Cortex of kidney (tissue), 1 donor: ENCODE measurements around the gene ANKRD44.

Experiments
- DNase-seq: peaks from one replicate; lab custom pipeline; 2025; lab: John Stamatoyannopoulos, UW

Gene ANKRD44

GRCh38 chr2:196987649-196988364 is 322.8 kb downstream of the ANKRD44 start:
- DNase-seq: no peak

DNA sequence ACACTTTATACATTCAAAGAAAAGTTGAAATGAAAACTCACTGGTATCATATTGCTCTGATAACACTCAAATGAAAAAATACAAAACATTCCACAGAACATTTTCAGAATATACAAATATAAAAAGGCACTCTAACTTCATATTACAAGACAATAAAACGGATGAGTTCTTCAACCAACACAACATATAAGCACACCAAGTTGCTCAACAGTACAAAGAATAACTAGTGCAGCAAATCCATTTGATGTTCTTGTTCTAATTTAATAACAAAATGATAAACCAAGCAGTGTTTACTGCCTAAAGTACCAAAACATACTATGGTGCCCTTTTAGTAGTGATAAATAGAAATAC is 323.3 kb downstream of the ANKRD44 start:
- DNase-seq: no peak

DNA sequence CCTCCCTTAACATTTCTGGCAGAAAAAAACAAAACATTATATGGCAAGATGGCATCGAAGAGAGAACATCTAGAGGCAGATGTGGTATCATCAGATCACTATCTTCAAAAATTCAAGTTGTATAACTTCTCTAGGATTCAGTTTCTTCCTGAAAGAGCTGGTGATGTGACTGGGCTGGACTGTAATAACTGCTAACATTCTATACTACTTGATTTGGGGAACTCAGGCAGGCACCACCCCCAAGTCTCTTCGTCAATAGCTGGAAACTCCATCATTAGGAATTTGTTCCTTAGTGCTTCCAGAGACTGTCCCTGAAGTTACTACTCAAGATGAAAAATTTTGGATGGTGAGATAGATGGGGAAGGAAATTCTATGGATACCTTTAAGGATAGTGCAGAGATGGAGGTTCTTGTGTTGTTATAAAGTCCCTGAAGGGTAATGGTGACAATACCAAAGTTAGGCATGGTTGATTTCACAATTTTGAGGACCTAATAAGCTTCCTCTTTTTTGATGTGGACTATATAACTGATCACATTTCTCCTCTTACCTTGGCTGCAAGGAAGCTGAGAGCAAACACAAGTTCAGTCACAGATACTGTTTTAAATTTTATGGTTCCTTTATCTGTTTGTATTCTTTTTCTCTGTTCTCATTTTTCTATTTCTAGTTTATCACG is 324.9 kb downstream of the ANKRD44 start:
- DNase-seq: no peak

- DNase-seq: no peak
These were observed 325.7 kb downstream of the ANKRD44 start for GRCh38 chr2:196984903-196985302.

DNA sequence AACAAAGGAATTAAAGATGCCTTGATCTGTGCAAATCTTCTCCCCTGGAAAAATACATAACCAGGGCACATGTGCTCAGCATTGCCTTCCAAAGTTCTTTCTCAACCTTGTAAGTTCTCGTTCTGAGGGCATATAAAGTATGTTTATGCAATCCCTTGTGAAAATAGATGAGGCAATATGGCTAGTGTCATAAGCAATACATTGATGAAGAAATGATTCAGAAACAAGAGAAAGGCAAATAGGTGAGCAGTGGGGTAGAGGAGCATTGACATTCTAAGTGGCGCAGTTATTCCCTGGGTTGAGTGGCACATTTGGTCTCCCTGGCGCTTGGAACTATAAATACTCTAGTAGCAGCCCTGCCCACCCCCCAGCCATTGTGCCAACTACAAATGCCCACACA is 326.6 kb downstream of the ANKRD44 start:
- DNase-seq: no peak

GRCh38 chr2:196980473-196980872 is 330.1 kb downstream of the ANKRD44 start:
- DNase-seq: no peak

- no peak for DNase-seq
These were observed 330.6 kb downstream of the ANKRD44 start for GRCh38 chr2:196980001-196980400.

- DNase-seq: no peak
These were observed 333.1 kb downstream of the ANKRD44 start for GRCh38 chr2:196977507-196977906.

DNA sequence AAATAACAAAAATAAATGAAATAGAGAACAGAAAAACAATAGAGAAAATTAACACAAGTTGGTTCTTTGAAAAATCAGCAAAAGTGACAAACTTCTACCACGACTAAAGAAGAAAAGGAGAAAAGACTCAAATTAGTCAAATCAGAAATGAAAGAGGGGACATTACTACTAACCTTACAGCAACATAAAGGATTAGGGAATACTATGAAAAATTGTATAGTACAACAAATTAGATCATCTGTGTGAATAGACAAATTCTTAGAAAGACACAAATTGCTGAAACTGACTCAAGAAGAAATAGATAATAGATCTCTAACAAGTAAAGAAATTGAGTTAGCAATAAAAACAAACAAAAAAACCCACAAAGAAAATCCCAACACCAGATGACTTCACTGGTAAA is 335.6 kb downstream of the ANKRD44 start:
- no peak for DNase-seq

GRCh38 chr2:196971574-196972279 is 338.9 kb downstream of the ANKRD44 start:
- no peak for DNase-seq

GRCh38 chr2:196970099-196970498 is 340.5 kb downstream of the ANKRD44 start:
- no peak for DNase-seq

DNA sequence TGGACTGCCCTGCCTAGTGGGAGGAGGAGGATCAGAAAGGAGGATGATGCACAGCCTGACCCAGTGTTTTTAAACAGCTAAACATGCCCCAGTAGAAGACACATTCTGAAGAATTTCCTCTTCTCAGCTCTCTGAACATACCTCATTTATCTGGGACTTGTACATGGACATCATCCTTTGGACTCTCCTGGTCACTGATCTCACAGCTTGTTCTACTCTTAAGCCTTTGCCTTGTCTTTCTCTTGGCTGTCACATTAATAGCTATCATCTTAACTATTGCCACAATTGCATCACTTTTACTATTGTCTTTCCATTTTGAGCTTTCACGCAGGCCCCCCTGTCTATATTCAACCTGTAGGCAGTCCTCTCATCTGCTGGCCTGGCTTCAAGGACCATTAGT is 342.1 kb downstream of the ANKRD44 start:
- DNase-seq: no peak

DNA sequence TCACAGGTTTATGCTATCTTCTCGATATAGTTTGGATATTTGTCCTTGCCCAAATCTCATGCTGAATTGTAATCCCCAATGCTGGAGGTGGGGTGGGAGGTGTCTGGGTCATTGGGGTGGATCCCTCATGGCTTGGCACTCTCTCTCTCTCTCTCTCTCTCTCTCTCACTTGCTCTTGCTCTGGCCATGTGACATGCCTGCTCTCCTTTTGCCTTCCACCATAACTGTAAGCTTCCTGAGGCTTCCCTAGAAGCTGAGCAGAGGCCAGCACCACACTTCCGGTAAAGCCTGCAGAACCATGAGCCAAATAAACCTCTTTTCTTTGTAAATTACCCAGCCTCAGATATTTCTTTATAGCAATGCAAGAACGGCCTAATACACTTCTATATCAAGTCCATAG is 342.8 kb downstream of the ANKRD44 start:
- no peak for DNase-seq

GRCh38 chr2:196967116-196967515 is 343.5 kb downstream of the ANKRD44 start:
- no peak for DNase-seq

- no peak for DNase-seq
These were observed 344.5 kb downstream of the ANKRD44 start for GRCh38 chr2:196966061-196966460.

GRCh38 chr2:196965651-196966050 is 344.9 kb downstream of the ANKRD44 start:
- no peak for DNase-seq

GRCh38 chr2:196963961-196964360 is 346.6 kb downstream of the ANKRD44 start:
- no peak for DNase-seq

DNA sequence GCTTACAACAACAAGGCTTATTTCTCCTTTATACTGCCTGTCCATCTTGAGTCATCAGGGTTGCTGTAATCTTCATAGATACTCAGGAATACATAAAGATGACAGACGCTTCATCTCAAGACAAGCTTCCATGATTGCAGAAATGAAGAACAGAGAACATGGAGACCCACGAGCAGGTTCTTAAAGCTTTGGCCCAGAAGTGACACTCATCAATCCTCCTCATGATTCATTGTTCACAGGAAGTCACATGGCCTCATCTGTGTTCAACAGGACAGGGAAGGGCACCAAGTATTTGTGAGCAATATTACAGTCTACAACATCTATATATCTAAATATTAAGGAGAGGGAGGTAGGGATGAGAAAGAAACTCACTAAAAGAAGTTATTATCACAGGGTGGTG is 347.5 kb downstream of the ANKRD44 start:
- DNase-seq: no peak

DNA sequence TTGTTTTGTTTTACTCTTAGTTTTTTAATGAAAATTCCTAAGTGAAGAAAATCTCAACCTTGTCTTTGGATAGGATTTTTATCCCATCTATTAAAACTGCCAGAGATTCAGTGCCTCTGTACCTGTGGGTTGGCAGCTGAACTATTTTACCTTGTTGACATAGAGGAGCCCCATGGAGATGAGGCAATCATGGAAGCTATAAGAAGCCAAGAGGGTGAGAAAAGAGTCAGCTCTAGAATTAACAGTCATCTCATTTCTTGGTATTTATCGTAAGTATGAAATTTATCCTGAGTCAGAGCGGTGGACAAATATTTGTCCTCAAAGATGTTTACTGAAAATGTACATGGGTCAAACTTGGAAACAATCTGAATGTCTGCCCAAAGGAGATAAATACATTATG is 348.3 kb downstream of the ANKRD44 start:
- DNase-seq: no peak

GRCh38 chr2:196961889-196962288 is 348.7 kb downstream of the ANKRD44 start:
- no peak for DNase-seq

GRCh38 chr2:196959734-196960338 is 350.7 kb downstream of the ANKRD44 start:
- no peak for DNase-seq

- no peak for DNase-seq
These were observed 351.3 kb downstream of the ANKRD44 start for GRCh38 chr2:196959281-196959680.
